Tibial nerve (tissue), 4 donors: ENCODE data around the gene GOLT1A.

Experiments used
- EP300 ChIP-seq, 2 donors: sonication (generic); formaldehyde crosslinking; IDR thresholded peaks; one replicate each; pipeline ENCODE4 v1.6.1; 2017; ENCODE audit warnings: antibody characterized with exemption in 2 of 2, mild to moderate bottlenecking in 1 of 2
- POLR2A ChIP-seq, 2 donors: fragments of 450-650 bp; IDR thresholded peaks; one replicate each; pipeline ENCODE4 v1.6.1; 2017; ENCODE audit warnings: antibody characterized with exemption in 2 of 2, mild to moderate bottlenecking in 2 of 2, moderate library complexity in 2 of 2
- TF ChIP-seq, protein P1 (sequence below), 5 experiments: fragments of 200-600 bp in 3 of 5; fragments of 450-650 bp in 2 of 5; sonication (generic) in 3 of 5; IDR thresholded peaks; one replicate each; pipeline ENCODE4 v1.5.1; 2016 to 2019; ENCODE audit warnings: antibody characterized with exemption in 5 of 5, mild to moderate bottlenecking in 3 of 5, moderate library complexity in 2 of 5

DNA sequence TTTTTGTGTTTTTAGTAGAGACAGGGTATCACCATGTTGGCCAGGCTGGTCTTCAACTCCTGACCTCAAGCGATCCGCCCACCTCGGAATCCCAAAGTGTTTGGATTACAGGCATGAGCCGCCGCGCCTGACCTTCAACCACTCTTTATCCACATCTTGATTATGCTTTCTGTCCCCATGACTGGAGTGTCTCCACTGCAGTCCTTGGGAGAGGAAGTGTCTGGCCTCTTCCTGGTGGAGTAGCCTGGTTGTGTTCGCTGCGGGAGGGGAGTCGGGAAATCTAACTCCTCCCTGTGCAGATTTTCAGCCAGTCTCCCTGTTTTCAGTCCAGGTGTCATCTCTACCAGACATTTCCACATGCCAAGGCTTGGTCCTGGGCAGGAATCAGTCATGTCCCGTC is 27.2 kb downstream of the GOLT1A start:
- TF ChIP-seq, protein P1, sequence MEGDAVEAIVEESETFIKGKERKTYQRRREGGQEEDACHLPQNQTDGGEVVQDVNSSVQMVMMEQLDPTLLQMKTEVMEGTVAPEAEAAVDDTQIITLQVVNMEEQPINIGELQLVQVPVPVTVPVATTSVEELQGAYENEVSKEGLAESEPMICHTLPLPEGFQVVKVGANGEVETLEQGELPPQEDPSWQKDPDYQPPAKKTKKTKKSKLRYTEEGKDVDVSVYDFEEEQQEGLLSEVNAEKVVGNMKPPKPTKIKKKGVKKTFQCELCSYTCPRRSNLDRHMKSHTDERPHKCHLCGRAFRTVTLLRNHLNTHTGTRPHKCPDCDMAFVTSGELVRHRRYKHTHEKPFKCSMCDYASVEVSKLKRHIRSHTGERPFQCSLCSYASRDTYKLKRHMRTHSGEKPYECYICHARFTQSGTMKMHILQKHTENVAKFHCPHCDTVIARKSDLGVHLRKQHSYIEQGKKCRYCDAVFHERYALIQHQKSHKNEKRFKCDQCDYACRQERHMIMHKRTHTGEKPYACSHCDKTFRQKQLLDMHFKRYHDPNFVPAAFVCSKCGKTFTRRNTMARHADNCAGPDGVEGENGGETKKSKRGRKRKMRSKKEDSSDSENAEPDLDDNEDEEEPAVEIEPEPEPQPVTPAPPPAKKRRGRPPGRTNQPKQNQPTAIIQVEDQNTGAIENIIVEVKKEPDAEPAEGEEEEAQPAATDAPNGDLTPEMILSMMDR (IDR thresholded peaks at IDR 0.05), result no peak
- TF ChIP-seq POLR2A (IDR thresholded peaks at IDR 0.05) (no peak), EP300 (IDR thresholded peaks at IDR 0.05) (no peak)
